Epithelial cell of esophagus (primary cell): Measurements from ENCODE around the gene AQP2.

Experiments
- DNase-seq: peaks from one replicate; pipeline ENCODE4 v3.0.0; 2010; ENCODE audit warnings: low read depth
- H3K4me3 ChIP-seq: 2 replicates; pipeline ENCODE4 v1.5.1; 2011; ENCODE audit warnings: mild to moderate bottlenecking, low read length, control low read depth
- CTCF ChIP-seq: IDR thresholded peaks from 2 replicates; pipeline ENCODE4 v1.5.1; 2011; ENCODE audit warnings: low read depth, mild to moderate bottlenecking, low read length, control low read depth, inconsistent platforms; ENCODE audit not compliant: insufficient read depth; ENCODE audit errors: missing control alignments

Gene AQP2

GRCh38 chr12:49932533-49933130 is 17.9 kb upstream of the AQP2 start:
- no peak overlapping the region for H3K4me3 ChIP-seq
- DNase-seq = no peak
- no peak for TF ChIP-seq CTCF

GRCh38 chr12:49933796-49934195 is 16.7 kb upstream of the AQP2 start:
- DNase-seq = no peak

GRCh38 chr12:49934505-49934904 is 16.0 kb upstream of the AQP2 start:
- DNase-seq = no peak
- no peak for TF ChIP-seq CTCF
- no peak overlapping the region for H3K4me3 ChIP-seq

More at GRCh38 chr12:49933796-49934195, 16.7 kb upstream of the AQP2 start:
- no peak for TF ChIP-seq CTCF
- no peak overlapping the region for H3K4me3 ChIP-seq

GRCh38 chr12:49936925-49937324 is 13.6 kb upstream of the AQP2 start:
- no peak for TF ChIP-seq CTCF
- peak; percentile 71 for DNase-seq
- H3K4me3 ChIP-seq = no peak overlapping the region

- no peak overlapping the region for H3K4me3 ChIP-seq
- DNase-seq = peak; percentile 89
- no peak for TF ChIP-seq CTCF
Measured at GRCh38 chr12:49937639-49938300, 12.8 kb upstream of the AQP2 start.

- H3K4me3 ChIP-seq = no peak overlapping the region
- TF ChIP-seq CTCF = no peak
- no peak for DNase-seq
Measured at GRCh38 chr12:49939307-49939706, 11.2 kb upstream of the AQP2 start.

GRCh38 chr12:49939707-49940106 is 10.8 kb upstream of the AQP2 start:
- DNase-seq = no peak

More at GRCh38 chr12:49939707-49940106, 10.8 kb upstream of the AQP2 start:
- H3K4me3 ChIP-seq = no peak overlapping the region
- TF ChIP-seq CTCF = no peak
